NCI-H1105 (cell line): ENCODE results near the gene PHB1.
"Not testable (repeated sequence)": the region's sequence is repeated elsewhere in the genome, so short reads cannot be mapped to it uniquely, and the experiment has no call there.

Experiments
- DNase-seq: peaks from one replicate; lab custom pipeline; 2025; lab: John Stamatoyannopoulos, UW

PHB1 gene

DNA sequence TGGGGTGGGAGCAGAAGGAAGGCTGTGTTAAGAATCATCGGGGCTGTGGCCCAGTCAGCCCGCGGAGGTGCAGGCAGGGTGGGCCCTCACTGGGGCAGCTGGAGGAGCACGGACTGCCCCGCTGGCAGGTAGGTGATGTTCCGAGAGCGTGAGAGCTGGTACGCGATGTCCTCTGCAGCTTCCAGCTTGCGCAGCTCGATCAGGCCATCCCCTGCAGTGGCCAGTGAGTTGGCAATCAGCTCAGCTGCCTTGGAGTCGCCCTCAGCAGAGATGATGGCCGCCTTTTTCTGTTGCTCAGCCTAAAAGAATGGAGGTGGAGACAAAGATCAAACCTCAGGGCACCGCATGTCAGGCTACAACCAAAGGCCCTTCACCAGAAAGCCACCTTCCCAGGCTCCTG is 9.8 kb downstream of the PHB1 start:
- no peak for DNase-seq

DNA sequence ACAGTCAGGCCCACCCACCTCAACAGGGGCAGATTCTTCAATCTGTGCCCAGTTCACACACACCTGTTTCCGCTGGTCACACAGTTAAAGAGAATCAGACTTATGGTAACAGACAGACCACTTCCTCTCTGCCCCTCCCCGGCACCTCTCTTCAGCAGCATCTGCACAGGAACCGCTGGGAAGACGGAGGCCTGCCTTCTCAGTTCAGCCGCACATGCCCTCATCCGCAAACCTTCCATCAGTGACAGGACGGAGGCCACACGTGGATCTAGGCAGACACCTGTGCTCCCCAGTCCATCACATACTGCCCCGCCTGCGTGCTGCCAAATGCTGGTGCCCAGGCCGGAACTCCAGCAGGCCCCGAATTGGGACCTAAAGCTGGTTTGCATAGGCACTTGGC is 10.3 kb downstream of the PHB1 start:
- DNase-seq: no peak

DNA sequence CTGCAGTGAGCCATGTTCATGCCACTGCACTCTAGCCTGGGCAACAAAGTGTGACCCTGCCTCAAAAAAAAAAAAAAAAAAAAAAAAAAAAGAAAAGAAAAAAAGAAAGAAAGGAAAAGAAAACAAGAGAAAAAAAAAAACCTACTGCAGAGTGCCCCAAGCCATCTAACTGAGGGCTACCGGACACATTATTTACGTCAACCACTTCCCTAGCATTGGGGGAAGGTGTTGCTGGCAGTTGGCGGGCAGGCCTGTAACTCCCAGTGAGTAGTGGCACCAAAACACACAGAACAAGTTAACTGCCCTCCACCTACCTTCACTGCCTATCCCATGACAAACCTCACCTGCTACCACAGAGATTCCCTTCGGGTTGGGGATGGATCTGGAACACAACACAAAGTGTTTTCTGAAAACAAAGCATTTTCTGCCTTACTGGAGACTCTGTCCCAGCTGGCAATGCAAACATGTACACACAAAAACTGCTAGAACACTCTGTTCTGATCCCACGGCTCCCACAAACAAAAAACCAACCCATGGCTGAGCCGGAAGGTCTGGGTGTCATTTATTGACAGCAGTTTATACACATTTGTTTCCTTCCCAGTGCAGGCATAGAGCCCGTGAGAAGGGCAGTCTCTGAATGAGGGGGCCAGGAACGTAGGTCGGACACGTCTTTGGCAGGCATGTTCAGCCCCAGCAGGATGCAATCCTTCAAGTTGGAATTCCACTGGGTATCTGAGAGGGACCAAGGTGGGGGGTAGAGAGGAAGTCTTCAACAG is 11.0 kb downstream of the PHB1 start:
- no peak for DNase-seq

- DNase-seq: no peak
These were observed 12.0 kb downstream of the PHB1 start for GRCh38 chr17:49402706-49403105.

- no peak for DNase-seq
These were observed 12.6 kb downstream of the PHB1 start for GRCh38 chr17:49401971-49402611.

- DNase-seq: no peak
These were observed 14.7 kb downstream of the PHB1 start for GRCh38 chr17:49399995-49400394.

- DNase-seq: no peak
These were observed 17.1 kb downstream of the PHB1 start for GRCh38 chr17:49397586-49397985.

DNA sequence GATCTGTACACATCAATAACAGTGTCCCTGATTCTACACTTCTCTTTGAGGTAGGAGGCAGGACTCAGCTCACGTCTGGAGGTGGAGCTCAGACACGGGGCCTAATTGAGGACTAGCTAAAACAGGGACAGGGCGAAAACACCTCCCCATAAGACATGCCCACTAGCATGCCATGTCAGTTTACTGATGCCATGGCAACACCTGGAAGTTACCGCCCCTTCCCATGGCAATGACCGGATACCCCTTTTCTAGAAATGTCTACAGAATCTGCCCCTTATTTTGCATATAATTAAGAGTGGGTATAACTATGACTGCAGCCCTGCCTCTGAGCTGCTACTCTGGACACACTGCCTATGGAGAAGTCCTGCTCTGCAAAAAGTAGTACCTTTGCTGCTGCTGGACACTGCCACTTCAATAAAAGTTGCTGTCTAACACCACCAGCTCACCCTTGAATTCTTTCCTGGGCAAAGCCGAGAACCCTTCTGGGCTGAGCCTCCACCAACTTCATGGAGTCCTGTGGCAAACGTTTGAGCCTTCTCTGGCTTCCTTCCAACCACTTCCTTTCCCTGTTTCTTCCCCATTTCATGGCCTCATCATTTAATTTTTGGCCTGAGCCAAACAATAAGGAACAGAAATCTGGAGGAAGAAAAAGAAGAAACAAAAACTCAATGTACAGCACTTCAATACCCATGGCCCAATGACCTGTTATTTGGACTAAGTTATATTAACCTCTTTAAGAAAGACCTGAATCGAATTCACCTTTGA is 21.0 kb downstream of the PHB1 start:
- DNase-seq: no peak

GRCh38 chr17:49390548-49391324 is 23.9 kb downstream of the PHB1 start:
- no peak for DNase-seq

- DNase-seq: not testable (repeated sequence)
These were observed 25.0 kb downstream of the PHB1 start for GRCh38 chr17:49389514-49390347.

DNA sequence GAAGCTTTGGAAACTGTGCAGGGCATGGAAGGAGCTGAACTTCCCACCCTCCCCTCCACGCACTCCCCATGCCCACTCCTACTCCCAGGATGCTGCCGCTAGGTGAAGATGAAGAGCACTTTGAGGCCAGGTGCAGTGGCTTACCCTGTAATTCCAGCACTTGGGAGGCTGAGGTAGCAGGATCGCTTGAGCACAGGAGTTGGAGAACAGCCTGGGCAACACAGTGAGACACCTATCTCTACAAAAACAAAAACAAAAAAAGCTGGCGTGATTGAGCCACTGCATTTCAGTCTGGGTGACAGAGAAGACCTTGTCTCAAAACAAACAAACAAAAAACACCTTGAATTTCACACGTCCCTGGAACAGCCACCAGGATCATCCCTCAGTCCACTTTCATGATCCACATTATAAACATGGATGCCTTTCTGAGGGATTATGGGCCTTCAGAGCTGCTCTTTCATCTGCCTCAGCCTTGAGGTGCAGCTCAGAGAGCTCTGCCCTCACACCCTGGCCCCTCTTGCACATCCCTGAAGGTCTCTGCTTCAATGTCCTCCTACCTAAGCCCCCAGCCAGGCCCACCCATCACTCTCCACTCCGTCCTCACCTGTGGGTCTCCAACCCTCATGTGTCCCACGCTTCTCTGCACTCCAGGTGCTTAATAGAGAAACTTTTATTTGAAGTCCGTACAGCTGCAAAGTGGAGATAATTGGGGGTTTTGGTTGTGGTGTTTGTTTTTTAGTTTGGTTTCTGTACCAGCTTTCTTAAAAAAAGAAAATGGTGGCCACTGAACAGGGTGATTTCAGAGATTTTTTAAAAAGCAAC is 25.8 kb downstream of the PHB1 start:
- no peak for DNase-seq

DNA sequence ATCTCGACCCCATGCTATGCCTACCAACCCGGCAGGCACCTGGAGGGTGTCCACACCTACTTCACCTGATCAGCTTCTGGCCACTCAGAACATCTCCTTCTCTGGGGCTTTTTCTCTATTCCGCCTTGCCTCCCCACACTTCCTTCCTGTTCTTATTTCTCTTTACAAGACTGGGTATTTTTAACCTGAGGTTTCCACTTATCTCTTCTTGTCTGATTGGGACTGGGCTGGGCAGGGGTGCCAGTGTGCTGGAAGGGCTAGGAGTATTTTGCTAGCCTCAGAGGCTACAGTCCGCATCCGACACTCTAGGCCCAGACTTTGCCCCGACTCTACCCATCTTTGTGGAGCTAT is 26.4 kb downstream of the PHB1 start:
- no peak for DNase-seq

DNA sequence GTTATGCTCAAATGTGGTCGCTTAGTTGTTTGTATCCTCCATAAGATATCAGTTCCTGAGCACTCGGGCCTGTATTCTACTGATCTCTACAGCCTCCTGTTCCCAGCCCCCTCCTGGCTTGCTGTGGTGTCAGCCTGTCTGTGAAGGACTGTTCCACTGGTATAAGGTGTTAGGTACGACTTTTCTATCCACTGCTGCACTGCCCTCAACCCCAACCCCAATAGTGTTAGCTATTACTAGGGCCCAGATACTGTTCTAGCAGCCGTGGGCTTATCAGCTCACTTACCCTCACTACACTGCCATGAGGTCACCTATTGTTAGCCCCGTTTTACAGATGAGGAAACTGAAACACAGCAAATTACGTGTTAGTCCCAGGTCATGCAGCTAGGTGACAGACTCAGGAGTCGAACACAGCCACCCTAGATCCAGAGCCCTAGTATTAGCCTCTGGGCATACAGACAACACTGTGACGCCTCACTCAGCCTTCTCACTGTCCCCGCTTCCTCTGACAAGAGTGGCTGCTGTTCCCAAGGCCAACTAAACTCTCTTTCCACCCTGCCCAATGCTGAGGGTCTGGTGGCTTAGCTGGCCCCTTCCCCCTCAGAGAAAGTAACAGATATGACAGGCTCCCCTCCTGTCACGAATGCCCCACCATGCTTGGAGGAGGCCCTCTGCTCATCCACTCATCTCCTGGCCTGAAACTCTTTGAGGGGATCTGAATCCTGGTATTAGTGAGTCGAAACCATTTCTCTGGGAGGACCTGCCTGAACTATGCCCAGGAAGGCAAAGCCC is 27.0 kb downstream of the PHB1 start:
- no peak for DNase-seq

- no peak for DNase-seq
These were observed 28.3 kb downstream of the PHB1 start for GRCh38 chr17:49386373-49386772.

DNA sequence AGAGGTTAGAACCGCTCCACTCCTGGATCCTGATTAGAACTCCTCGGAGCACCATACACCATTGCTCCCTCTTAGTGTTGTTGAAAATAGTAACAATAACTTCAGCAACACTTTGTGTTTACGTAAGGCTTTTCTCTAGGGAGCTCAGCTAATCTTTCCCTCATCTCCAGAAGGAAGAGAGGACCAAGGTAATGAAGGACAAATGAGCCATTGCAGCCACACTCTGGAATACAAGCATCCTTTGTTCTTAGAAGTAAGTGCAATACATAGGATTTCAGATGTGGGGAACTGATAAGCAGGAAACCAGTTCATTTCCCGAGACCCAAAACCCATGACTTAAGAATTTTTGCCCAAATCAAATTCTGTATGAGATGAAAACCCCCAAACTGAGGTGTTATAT is 29.7 kb downstream of the PHB1 start:
- DNase-seq: no peak

DNA sequence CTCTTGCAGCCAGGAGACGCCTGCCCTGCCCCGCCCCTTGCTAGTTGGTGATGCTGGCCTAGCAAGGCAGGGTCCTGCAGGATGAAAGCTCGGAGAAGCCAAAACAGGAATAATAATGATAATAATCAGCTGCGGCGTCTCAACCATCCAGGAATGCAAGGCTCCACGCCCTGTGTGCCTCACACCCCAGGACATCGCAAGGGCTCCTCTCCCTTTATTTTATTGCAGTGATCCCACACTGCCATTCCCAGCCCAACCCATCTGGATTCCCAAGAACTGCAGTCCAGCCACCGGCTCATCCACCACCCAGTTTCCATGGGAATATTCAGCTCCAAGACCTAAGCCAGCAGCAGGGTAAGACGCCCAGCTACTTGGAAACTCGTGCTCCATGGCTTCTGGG is 31.6 kb downstream of the PHB1 start:
- DNase-seq: no peak

GRCh38 chr17:49382556-49382955 is 32.1 kb downstream of the PHB1 start:
- DNase-seq: no peak

GRCh38 chr17:49381793-49382192 is 32.9 kb downstream of the PHB1 start:
- no peak for DNase-seq

DNA sequence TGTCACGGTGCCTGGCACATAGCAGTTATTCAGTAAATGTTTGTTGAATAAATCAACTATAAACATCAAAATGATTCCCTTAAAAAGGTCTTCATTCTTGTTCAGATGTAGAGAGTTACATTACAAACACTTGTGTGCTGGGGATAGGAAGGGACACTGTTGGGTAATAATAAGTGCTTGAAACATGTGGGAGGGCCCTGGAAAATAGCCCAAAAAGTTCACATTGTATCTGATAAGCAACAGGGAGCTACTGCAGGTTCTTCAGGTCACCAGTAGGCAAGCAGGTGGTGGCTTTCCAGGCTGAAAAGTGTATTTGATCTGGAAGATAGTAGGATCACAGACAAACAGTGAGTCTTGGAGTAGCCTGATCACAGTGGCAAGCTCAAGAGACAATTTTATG is 33.6 kb downstream of the PHB1 start:
- DNase-seq: no peak

- no peak for DNase-seq
These were observed 34.8 kb downstream of the PHB1 start for GRCh38 chr17:49379926-49380325.
